Renal pelvis (tissue), 4 donors: ENCODE data around the gene MEIOB. TPM values are rescaled to one million over a fixed set of nuclear protein-coding genes. Genes with fewer than 3 reads are reported as not detected.
"Not testable (repeated sequence)": the region's sequence is repeated elsewhere in the genome, so short reads cannot be mapped to it uniquely, and the experiment has no call there.

Source experiments
- DNase-seq: peaks from one replicate; pipeline ENCODE4 v3.0.0-alpha.2; 2013
- polyA plus RNA-seq, 3 donors: library from polyadenylated mRNA; unstranded; fragments of 120-200 nt; gene quantifications; one replicate each; pipeline ENCODE4 v1.2.1, GENCODE V29; 2013; ENCODE audit not compliant: insufficient read length in 3 of 3

MEIOB gene
- polyA plus RNA-seq, 3 donors, result 1.0 to 2.2 (median 1.9) TPM

DNA sequence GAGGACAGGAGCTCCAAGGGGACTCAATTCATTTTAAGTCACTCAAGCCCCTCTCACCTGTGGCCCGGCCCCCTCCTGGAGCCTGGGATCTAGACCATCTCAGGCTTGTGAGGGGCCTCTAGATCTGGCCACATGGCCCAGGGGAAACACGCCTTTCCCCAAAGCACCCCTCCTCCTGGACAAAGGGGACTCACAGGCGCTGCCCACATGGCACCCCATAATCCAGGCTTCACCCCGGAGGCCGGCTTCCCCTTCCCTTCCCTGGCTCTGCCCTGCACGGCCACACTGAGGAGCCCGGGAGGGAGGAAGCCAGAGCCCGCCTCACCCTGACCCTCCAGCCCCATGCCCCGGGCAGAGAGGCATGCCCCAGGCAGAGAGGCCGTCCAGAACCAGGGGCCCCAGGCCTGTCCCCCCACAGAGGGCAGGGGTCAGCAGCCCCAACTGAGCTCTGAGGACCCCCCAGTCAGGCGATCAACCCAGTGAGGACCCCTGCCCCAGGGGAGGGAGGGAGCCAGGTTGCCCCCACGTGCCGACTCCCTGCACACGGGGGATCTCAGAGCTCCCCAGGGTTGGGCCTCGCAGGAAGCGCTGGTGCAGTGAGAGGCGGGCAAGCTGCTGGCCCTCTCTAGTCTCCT is 35.4 kb upstream of the MEIOB start:
- no peak for DNase-seq

- DNase-seq, result no peak
Observed at GRCh38 chr16:1906846-1907165, 34.8 kb upstream of the MEIOB start.

DNA sequence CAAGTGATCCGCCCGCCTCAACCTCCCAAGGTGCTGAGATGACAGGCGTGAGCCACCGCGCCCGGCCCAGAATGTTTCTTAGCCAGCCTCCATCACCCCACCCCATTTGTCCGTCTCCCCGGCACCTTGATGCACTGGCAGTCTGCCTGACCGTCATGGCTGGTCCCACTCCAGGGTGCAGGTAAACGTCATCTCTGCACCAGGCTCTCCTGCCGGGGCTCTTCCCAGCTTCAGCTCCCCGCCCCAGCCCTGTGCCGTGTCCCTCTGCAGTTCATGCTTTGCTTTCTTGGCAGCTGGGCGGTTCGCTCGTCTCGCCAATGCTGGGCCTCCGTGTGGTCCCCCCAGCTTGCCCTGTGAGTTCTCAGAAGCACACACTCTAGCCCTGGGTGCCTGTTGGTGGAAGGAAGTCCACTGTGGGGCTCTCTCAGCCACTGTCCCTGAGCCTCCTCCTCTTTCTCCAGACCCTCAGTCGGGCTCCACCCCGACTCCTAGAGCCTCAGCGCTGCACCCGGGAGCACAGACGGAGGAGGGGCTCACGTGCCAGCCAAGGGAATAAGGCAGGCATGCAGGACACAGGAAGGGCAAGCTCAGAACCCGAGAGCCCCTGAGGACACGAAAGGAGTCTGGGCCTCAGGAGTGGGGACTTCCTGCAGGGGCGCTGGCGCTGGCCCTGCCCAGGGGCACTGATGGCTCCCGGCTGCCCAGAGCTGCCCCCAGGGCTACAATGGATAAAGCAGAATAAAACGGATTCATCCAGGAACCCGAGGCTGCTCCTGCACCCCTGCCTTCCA is 34.3 kb upstream of the MEIOB start:
- no peak for DNase-seq

- DNase-seq, result no peak
Observed at GRCh38 chr16:1903845-1904840, 32.2 kb upstream of the MEIOB start.

GRCh38 chr16:1903220-1903574 is 31.2 kb upstream of the MEIOB start:
- DNase-seq, result no peak

DNA sequence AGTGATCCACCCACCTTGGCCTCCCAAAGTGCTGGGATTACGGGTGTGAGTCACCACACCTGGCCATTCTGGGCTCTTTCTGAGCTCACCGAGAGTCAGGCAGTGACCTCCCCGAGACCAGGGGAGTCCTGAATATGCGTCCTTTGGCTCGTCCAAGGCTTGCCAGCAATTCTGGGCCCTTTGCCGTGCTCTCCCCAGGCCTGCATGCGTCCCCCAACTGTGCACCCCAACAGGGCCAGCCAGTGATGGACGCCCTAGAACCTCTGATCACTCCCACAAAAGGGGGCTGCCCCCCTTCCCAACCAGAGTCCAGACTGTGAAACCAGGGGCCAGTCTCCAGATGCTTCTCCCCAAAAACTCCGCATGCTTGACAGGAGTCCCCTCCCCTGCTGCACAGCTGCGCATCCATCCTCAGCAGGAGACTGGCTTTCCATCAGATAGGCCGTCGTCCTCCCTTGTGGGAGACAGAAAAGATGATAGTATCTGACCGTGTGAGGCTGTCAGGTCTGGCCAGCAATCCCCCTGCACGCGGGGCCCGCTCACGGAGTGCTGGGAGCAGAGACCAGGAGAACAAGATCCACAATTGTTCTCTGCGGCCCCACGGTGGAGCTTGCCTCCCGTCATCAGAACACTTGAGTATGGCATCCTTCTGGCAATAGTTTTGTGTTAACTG is 30.7 kb upstream of the MEIOB start:
- no peak for DNase-seq

DNA sequence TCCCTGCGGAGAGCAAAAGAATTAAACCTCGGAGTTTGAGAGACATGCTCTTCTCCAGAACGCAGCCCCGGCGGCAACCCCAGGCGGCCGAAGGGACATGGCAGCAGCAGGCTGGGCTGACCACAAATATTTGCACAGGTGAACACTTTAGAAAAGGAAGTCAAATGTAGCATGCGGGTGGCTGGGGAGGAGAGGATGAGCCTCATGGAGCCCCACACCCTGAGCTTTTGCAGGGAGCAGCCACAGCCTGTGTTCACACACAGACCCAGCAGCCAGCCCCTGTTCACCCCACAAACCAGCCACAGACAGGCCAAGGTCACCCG is 28.4 kb upstream of the MEIOB start:
- DNase-seq, result no peak

DNA sequence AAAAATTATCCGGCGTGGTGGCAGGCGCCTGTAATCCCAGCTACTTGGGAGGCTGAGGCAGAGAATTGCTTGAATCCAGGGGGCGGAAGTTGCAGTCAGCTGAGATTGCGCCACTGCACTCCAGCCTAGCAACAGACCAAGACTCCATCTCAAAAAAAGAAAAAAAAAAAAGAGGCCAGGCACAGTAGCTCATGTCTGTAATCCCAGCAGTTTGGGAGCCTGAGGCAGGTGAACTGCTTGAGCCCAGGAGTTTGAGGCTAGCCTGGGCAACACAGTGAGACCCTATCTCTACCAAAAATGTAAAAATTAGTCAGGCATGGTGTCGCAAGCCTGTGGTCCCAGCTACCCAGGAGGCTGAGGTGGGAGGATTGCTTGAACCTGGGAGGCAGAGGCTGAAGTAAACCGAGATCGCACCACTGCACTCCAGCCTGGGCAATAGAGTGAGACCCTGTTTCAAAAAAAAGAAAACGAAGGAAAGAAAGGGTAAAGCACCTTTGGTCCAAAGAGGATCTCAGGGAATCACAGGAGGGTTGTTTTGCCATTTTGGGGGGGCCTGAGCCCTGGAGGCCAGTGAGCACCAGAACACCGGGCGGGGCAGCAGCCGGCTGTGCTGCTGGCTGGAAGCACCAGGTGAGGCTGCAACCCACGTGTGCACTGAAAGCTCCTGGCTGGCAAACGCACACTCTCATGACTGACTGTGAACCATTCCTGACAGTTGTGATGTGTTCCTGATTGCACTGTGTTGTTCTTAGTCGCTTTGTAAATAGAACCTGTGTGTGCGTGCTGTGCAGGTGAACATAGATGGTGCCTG is 27.9 kb upstream of the MEIOB start:
- DNase-seq, result no peak

- not testable (repeated sequence) for DNase-seq
Observed at GRCh38 chr16:1897692-1898091, 25.7 kb upstream of the MEIOB start.

DNA sequence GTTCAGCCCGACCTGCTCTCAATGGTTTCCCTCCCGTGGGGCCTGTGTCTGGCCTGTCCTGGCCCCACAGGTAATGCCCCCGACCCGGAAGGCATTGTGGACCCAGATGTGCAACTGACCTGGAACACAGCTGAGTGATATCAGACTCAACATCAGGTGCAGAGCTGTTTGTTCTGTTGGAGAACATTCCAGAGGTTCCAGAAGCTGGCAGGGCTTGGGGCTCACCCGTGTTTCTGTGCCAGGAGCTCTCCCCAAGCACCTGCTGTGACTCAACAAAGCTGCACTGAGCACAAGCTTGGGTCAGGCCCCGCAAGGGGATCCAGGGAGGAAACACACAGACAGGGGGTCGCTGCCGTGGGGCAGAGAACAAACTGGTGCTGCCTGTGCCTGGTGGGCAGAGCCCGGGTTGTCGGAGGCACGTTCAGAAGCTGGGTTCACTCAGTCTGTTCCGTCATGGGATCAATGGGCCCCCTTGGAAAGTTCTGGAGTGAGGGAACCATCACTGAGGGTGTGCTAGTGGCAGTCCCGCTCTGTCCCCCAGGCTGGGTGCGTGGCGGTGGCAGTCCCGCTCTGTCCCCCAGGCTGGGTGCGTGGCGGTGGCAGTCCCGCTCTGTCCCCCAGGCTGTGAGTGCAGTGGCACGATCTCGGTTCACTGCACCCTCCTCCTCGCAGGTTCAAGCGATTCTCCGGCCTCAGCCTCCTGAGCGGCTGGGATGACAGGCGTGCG is 24.1 kb upstream of the MEIOB start:
- no peak for DNase-seq

DNA sequence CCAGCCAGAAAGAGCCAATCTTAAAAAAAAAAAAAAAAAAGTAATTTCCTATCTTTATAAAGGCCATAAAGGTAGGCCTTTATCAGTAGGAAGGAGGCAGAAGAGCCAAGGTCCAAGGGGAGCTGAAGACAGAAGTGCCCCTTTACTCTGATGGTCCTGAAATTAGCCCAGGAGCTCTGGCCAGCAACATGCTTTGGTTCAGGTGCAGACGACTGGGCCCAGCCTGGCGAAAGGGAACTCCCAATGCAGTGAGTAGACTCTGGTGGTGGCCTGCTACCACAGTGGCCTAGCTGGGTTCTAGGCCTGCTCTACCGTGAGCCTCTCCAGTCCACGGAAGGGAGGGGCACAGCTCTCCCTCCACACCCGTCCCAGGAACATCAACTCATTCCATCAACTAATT is 23.1 kb upstream of the MEIOB start:
- DNase-seq, result no peak

GRCh38 chr16:1890708-1891050 is 18.7 kb upstream of the MEIOB start:
- no peak for DNase-seq

- no peak for DNase-seq
Observed at GRCh38 chr16:1890024-1890707, 18.2 kb upstream of the MEIOB start.

- DNase-seq, result no peak
Observed at GRCh38 chr16:1887711-1888354, 15.9 kb upstream of the MEIOB start.

DNA sequence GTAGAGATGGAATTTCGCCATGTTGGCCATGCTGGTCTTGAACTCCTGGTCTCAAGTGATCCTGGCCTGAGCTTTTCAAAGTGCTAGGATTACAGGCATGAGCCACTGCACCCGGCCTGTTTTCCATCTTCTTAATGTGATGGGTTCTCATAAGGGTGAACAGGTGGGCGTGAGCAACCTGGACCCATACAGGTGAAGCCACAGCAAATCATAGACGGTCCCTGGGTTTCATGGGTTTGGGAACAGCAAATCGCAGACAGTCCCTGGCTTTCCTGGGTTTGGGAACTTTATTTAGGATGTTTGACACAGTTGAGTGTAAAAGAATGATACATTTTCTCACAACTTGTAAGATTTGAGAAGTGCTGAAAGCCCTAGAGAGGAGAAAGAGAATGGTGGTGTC is 12.9 kb upstream of the MEIOB start:
- DNase-seq, result no peak

DNA sequence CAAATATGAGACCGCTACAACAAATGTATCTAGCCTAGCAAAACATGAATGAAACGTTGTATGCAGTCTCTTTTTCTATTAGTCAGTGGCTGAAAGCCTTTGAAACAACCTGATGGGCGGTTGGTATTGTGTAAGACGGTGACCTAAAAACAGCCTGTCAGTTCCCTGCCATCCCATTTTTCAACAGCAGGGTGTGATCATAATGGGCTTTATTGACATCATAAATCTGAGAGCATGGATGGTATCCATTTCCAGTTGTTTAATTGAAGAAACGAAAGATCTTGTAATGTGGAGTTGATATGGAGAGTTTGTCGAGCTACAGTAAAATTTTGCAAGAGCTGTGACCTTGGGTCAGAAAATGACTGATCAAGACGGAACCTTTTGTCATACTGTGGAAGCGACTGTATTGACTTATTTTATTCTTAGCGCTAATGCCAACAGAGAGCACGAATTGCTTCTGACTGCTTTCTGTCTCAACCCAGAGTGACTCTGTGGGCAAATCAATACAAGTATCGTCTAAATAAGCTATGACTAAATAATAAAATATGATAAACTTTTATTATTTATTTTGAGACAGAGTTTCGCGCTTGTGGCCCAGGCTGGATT is 12.3 kb upstream of the MEIOB start:
- DNase-seq, result no peak

- DNase-seq, result not testable (repeated sequence)
Observed at GRCh38 chr16:1881172-1881571, 9.2 kb upstream of the MEIOB start.

DNA sequence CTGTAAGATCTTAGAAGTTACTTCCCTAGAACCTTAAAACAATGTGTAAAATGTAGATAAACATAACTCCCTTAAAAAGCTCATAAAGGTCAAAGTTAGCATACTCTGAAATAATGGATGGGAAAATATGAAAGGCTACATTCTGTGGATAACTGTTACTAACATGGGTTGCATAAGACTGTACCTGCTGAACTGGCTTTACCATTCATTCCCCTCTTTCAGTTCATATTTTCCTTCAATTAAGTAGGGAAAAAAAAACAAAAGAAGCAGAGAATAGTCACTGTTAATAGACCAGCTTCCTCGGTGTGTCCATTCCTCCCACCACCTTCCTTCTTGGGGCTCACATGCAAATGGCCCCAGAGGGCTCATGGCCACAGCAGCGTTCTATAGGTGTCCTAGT is 7.5 kb upstream of the MEIOB start:
- no peak for DNase-seq

GRCh38 chr16:1878256-1878655 is 6.3 kb upstream of the MEIOB start:
- no peak for DNase-seq
